ENCODE measurements around the gene HELQ.
"Not testable (repeated sequence)": the region's sequence is repeated elsewhere in the genome, so short reads cannot be mapped to it uniquely, and the experiment has no call there.

Gene HELQ, protein sequence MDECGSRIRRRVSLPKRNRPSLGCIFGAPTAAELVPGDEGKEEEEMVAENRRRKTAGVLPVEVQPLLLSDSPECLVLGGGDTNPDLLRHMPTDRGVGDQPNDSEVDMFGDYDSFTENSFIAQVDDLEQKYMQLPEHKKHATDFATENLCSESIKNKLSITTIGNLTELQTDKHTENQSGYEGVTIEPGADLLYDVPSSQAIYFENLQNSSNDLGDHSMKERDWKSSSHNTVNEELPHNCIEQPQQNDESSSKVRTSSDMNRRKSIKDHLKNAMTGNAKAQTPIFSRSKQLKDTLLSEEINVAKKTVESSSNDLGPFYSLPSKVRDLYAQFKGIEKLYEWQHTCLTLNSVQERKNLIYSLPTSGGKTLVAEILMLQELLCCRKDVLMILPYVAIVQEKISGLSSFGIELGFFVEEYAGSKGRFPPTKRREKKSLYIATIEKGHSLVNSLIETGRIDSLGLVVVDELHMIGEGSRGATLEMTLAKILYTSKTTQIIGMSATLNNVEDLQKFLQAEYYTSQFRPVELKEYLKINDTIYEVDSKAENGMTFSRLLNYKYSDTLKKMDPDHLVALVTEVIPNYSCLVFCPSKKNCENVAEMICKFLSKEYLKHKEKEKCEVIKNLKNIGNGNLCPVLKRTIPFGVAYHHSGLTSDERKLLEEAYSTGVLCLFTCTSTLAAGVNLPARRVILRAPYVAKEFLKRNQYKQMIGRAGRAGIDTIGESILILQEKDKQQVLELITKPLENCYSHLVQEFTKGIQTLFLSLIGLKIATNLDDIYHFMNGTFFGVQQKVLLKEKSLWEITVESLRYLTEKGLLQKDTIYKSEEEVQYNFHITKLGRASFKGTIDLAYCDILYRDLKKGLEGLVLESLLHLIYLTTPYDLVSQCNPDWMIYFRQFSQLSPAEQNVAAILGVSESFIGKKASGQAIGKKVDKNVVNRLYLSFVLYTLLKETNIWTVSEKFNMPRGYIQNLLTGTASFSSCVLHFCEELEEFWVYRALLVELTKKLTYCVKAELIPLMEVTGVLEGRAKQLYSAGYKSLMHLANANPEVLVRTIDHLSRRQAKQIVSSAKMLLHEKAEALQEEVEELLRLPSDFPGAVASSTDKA

GRCh38 chr4:83455281-83456183, at the start of gene HELQ, which contains the start of gene MRPS18C:
HELQ (minus strand) TSS chr4:83455823; CDS start chr4:83455693, 130 bp downstream.
MRPS18C (plus strand) TSS chr4:83456058; CDS start chr4:83456078, 20 bp downstream.
- peak; percentile 88 for DNase-seq (ENCODE audit: low read depth)

DNA sequence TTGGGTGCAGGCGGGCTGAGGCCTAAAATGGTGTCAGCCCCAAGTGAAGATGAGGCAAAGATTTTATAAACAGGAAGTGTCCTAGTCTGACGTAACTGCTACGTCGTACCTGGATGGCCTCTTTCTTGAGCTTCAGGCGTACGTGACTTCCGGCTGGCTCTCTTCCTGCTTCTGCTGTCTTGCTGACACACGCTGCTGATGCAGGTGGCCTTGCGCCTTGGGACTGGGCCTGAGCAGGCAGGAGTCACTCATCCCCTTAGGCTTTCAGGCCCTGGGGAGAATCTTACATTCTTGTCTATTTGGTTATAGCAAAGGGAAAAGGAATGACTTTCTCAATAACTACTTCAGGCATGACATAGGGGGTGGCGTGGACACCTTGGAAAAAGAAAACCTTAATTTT, 49.4 kb upstream of the HELQ start:
- no peak for DNase-seq (ENCODE audit: low read depth)

DNA sequence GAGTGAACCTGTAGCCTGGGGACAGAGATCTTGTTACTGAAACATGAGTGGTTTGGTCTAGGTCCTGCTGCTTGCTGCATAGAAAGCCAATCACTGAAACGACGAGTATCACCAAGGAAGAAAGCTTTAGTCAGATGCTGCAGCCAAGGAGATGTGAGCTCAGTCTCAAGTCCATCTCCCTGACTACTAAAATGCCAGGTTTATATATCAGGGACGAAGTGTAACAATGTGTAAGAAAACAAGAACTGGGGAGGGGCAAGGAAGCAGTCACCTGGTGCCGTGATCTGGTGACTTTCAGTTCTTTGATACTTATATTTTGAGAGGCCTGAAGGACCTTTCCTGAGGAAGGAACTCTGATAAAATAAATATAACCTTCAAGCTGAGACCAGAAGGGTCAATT, 48.9 kb upstream of the HELQ start:
- no peak for DNase-seq (ENCODE audit: low read depth)

GRCh38 chr4:83503974-83504373, 48.4 kb upstream of the HELQ start:
- peak; percentile 5 for DNase-seq (ENCODE audit: low read depth)

DNA sequence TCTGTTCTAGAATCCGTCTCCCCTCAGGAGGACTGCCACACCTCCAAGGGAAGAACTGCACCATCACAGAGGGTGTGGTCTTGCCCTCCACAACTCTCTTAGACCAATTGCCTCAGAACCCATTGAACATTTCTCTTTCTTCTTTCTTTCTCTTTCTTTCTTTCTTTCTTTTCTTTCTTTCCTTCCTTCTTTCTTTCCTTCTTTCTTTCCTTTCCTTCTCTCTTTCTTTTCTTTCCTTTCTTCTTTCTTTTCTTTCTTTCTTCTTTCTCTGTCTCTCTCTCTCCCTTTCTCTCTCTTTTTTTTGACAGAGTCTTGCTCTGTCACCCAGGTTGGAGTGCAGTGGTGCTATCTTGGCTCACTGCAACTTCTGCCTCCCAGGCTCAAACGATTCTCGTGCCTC, 46.0 kb upstream of the HELQ start:
- DNase-seq (ENCODE audit: low read depth) = not testable (repeated sequence)

- no peak for DNase-seq (ENCODE audit: low read depth)
These were observed 42.6 kb upstream of the HELQ start for GRCh38 chr4:83498187-83498586.

GRCh38 chr4:83496085-83496917, 40.7 kb upstream of the HELQ start:
- not testable (repeated sequence) for DNase-seq (ENCODE audit: low read depth)

DNA sequence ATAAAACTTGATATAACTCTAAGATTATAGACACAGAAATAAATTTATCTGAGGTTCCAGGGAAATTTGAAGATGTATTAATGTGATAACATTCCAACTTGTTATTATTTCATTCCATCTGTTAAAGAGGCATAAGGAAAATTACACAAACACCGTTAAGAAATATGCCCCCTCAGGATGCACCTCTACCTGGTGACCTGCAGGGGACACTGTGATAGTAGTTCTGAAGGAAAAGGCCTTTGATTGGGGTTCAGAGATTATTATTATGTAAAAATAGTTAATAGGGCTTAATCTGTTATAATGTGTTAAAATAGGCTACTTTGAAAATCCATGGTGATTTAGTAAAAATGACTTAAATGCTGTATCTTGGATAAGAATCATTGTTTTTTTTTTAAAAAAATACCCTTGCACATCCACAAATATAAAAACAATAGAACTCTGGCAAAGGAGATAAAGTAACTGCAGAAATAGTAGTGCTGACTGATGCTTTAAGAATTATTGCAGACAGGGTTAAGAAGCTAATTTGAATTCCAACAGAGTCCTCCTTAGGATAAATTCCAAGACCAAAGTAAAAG, 35.3 kb upstream of the HELQ start:
- DNase-seq (ENCODE audit: low read depth) = peak; percentile 8

DNA sequence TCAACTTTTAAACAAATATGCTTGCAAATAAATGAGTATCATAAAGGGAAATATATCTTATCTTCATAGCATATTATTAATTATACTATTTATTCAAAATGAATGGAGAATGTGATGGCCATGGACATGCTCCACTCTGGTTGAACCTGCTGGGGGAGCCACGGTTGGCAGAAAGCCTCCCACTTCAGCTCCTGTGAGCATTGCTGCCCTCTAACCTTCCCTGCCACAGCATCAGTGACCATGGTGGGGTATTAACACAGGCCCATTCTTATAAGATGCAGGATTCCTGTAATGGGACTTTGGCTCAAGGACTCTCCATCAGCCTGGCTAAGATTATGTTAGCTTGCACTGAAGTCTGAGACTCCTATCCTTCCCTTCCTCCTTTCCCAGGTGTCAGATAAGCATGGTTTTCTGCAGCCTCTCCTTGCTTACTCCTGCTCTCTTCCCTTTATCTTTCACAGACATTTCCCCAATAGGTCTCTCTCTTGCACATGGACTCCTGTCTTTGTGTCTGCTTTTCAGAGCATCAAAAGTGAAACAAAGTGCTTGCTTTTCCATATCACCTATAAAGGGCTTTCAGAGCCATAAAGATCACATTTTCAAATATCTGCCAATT, 34.2 kb upstream of the HELQ start:
- DNase-seq (ENCODE audit: low read depth) = no peak

DNA sequence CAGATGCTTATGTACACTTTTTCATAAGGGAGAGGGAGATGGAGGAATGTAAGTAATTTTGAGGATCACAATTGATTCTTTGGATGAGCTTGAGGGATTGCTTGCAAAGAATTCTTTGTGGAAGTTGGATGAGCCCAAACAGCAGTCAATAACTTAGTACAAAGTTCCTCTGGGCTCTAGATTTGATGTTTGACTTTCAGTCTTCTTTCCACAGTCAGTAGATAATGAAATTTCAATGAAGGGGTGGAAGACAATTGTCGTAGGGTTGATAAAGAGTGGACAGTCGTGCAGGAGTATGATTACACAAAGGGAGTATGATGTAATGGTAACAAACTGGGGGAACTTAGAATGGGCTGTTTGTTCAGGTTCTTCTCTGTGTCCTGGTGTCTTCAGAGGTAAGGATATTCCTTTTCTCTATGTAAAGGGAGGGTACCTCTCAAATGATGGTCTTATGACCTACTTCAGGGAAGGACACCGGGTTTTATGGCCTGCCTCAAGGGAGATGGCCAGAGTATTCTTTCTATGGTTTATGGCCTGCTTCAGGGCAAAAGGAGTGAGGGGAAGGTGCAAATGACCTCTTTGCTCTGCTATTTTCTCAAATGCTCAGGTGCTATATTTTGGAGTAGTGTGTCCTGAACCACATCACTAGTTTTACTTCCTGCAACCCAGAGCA, 31.0 kb upstream of the HELQ start:
- no peak for DNase-seq (ENCODE audit: low read depth)

DNA sequence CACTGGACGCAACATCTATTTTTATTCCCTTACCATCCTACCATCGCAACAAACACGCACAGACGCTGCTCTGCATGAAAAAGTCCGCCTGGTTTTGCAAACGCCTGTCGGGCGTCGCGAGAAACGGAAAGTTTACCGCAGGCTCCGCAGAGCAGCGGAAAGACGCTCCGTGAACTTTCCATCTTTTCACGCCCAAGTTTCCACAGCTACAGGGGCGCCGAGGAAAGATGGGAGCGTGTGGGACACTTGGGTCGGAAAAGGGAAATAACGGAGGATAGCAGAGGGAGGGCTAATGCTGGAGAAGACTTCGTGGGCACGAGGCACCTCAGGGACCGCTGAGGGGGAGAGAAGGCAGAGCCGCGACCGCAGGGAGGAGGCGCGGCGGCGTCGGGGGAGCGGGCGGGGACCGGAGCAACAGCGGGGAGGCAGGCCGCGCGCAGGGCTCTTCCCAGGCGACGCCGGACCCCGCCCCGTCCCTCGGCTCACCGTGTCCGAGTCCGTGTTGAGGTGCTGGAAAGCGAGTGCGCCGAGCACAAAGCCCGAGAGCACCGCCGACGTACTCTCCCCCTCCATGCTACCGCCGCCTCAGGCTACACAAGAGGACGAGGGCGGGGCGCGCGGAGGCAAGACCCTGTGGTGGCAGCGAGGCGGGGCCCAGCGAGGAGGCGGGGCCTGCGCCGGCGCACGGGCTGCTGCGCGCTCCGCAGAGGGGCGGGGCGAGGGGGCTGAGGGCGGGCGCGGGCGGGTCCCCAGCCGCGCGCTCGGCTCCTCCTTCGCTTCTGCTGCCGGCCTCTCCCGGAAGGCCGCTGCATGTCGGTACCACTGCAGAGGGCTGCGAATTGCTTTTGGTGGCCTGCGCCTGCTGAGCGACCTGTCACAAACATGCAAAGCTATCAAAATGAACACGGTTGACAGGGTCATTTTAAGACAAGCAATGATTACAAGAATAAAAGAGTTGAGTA, 29.2 kb upstream of the HELQ start, which contains the start of gene ABRAXAS1:
Gene ABRAXAS1, minus strand, starts transcription at position 601 of the 962 bp plus-strand sequence. Its CDS starts 28 bp downstream, at position 573.
- DNase-seq (ENCODE audit: low read depth) = peak; percentile 92

DNA sequence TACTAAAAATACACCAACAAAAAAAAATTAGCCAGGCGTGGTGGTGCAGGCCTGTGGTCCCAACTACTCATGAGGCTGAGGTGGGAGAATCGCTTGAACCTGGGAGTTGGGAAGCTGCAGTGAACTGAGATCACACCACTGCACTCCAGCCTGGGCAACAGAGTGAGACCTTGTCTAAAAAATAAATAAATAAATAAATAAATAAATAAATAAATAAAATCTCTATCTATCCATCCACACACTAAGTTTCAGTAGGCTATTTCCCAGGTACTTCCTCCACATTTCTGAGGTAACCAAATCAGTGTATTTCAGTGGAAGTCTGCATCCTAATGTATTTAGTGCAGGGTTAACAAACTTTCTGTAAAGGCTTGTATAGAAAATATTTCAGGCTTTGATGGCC, 18.3 kb upstream of the HELQ start:
- DNase-seq (ENCODE audit: low read depth) = no peak

GRCh38 chr4:83473423-83473822, 17.8 kb upstream of the HELQ start:
- no peak for DNase-seq (ENCODE audit: low read depth)

DNA sequence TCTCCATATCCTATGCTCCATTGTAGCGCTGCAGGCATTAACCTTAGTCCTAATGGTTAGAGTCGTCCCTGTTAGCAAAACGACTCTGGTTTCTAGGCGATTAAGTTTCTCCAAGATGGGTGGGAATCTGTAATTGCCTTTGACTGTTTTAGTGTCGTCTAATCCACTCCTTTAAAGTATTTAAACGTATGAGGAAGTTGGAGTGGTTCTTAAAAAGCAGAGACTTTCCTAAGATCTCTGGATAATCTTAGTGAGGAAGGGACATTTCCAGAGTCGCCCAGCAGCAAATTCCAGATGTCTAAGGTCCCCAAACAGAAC, 520 bp upstream of the HELQ start:
- no peak for DNase-seq (ENCODE audit: low read depth)

DNA sequence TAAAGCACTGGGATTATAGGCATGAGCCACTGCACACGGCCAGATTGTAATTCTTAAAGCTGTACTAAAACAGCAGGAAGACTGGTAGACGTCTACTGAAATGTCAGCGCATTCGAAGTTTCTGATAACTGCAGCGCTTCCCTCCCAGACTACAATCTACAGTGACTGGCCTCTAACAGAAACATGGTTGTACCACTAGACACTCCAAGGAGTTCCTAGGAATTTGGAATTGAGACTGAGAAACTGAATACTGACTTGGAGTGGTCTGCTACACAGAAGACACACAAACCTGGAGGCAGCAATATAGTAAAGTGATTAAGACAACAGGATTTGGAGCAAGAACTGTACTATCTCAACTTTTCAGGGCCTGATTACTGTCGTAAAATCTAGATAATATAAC, 937 bp downstream of the HELQ start:
- DNase-seq (ENCODE audit: low read depth) = no peak

DNA sequence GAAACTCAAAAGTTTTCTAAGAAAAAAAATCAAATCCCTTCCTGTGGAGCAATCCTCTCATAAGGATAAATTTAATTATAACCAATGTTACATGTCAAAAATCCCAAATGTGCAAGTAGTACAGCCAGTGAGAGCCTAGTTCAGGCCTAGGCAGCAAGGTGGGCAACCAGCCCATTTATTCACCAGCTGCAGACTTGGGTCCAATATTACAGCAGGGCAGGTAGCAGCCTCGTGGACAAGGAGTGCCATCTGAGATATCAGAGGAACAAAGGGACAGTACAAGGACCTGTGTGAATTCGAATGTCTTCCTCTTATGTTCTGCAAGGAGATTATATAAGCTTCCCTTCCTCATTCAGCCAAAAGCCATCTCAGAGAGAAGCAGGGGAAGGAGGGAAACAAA, 6.6 kb downstream of the HELQ start:
- DNase-seq (ENCODE audit: low read depth) = no peak

- no peak for DNase-seq (ENCODE audit: low read depth)
These were observed 14.7 kb downstream of the HELQ start for GRCh38 chr4:83440899-83441298.
